GM12872 (cell line): ENCODE measurements around the gene CFAP251.

Source experiments
- TF ChIP-seq, protein P1 (sequence below): IDR thresholded peaks from 3 replicates; pipeline ENCODE4 v1.5.1; 2011; ENCODE audit warnings: low read depth, mild to moderate bottlenecking, low read length, moderate library complexity; ENCODE audit not compliant: insufficient read depth

CFAP251 gene

DNA sequence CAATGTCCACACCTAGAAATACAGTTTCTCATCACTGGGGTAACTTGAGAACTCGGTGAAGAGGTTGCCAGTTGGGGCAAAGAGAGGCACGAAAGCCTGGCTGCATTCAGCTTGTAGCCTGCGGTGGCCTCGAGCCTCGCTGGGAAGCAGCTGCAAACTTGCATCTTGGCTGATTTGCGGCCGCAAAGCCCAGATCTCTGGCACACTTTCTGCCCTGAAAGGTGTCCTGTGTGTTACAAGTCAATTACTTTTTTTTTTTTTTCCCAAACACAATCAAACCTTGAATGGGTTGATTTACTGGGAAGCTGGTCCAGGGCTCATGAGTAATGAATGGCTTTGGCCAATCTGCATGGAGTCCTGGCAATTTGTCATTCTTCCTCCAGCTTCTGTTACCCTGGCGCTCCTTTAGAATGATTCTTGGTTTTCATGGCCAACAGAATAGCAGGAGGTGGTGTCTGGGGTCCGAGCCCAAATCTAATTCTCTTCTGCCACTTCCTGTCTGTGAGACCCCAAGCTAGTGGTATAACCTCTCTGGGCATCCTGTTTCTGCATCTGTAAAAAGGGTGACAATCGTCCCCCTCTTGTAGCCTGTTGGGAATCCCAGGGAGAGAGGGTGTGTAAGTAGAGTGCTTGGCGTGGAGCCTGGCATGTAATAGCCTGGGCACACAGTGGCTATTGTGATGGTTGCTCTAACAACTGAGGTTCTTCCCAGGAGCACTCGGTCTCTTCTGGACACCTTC is 109.9 kb downstream of the CFAP251 start:
- TF ChIP-seq, protein P1, sequence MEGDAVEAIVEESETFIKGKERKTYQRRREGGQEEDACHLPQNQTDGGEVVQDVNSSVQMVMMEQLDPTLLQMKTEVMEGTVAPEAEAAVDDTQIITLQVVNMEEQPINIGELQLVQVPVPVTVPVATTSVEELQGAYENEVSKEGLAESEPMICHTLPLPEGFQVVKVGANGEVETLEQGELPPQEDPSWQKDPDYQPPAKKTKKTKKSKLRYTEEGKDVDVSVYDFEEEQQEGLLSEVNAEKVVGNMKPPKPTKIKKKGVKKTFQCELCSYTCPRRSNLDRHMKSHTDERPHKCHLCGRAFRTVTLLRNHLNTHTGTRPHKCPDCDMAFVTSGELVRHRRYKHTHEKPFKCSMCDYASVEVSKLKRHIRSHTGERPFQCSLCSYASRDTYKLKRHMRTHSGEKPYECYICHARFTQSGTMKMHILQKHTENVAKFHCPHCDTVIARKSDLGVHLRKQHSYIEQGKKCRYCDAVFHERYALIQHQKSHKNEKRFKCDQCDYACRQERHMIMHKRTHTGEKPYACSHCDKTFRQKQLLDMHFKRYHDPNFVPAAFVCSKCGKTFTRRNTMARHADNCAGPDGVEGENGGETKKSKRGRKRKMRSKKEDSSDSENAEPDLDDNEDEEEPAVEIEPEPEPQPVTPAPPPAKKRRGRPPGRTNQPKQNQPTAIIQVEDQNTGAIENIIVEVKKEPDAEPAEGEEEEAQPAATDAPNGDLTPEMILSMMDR: no peak

DNA sequence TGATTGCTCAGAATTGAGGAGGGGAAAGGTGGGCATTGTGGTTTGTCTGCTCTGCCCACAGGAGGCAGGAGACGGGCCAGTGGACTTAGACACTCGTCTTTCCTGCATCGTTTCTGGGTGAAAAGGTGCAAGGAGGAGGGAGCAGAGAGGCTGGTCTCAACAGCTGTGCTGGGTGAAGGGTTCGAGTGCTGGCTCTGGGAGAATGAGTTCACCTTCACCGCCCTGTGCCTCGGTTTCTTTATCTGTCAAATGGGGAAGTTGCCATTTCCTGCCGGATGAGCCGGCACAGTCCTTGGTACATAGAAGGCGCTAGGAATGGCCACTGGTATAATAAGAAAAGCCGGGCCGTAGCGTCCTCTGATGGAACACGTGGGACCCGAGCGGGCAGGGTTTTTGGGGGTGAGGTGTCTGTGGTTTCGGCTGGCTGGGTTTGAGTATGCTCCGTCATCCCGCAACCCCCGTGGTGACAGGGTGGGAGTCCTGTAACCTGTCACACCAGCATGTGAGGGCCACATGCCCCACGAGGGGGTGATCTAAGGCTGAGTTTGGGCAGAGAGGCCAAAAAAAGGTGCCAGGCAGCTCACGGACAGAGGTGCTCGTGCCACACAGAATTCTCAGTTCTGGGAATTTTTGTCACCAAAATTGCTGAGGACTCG is 110.6 kb downstream of the CFAP251 start:
- TF ChIP-seq, protein P1: peak; percentile 59

DNA sequence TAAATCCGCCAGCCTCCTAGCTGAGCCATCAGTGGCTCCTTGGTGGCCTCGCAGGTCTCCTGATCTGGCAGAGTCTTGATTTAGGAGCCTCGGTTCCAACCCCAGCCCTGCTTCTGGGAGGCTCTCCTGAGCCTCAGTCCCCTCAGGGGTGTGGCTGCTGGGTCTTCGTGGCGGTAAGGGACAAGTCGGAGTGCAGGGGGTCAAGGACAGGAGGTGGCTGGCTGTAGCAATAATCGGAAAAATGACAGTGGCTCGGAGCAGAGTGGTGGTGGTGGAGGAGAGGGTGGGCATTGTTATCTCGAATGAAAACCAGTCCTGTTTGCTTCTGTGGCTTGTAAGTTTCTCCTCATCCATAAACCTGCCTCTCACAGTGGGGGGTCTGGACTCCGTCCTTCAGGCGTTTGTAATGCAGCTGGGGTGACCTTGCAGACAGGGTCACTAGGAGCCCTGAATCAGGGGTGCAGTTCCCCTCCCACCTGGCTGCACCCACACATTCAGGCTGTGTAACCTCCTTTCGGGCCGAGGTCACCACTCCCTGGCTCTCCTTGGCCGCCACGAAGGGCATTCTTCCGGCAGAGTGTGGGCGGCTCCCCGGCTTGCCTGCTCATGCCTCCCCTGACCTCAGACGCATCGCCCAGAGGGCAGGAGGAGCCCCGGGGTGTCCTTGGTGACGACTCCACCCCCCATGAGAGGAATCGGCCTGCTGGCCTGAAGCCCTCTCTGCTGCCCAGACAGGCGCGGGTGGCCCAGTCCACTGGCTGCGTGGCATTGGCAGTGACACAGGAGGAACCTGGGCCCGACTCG is 111.4 kb downstream of the CFAP251 start:
- TF ChIP-seq, protein P1: no peak

DNA sequence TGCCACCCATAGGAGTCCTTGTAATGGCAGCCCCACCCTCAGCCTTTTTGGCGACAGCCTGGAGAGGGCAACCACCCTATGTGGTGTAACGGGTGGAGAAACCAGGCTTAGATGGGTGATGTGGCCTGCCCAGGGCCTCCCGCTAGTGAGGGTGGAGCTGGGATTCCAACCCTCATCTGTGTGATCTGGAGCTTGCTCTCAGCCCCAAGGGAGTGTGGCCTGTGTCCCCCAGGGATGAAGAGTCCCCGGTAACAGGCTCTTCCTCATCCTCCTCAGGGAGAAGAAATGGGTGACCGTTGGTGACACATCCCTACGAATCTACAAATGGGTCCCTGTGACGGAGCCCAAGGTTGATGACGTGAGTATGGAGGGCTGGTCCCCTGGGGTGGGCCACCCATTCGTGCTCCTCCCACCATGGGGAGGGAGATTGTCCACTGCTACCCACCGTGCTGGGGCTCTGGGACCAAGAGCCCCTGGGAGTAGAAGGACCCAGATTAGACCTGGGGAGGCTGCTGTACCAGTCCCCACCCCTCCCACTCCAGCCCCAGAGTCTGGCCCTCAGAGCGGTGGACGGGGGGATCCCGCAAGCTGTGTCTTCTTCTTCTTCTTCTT is 112.1 kb downstream of the CFAP251 start:
- TF ChIP-seq, protein P1: no peak

DNA sequence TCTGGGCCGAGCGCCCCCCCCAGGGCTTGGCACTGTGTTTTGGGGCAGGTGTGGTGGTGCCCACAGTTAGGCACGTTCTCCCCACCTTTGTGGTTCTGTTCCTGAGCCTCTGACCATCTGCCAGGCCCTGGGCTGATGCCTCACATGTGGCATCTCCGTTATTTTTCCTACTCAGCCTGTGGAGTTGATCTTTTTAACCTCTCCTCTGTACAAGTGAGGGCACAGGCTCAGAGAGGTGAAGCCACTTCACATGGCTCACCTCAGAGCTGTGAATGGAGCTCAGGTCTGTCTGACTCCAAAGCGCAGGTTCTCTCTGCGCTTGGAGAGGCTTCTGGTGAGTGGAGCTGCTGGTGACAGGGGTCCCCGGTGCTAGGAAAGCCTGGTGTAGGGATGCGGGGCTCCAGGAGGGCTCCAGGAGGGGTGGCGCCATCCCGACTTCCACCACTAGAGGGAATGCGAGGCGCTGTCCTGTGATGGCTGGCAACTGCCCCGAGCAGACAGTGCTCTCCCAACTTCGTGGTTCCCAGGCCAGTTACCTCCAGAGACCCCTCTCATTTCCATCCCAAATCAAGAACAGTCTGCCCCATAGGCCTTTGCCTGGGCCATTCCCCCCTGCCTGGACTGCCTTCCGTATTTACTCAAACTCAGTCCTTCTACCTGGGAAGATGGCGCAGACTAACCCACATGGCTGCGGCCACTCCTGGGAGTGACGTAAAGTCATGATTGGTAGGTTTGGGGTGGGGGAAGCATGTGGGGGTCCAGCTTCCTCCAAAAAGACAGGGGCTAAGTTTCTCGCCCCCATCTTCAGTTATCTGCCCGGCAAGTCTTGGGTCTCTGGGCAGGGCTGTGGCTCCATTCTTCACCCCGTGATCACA is 113.2 kb downstream of the CFAP251 start:
- TF ChIP-seq, protein P1: peak; percentile 89

DNA sequence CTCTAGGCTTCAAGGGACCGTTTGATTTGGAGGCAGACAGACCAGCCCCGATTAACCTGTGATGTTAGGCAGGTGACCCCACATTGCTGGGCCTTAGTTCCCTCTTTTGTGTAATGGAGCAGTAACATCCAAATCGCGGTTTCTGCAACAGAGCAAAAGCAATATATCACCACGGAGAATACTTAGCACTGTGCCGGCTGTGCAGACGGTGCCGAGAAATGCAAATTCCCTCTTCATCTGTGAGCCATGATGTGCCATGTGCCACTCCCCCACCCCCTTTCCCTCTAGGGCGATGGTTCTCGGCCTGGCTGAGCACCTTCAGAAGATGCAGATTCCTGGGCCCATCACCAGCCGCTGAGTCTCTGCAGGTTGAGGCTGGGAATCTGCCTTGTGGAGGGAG is 114.2 kb downstream of the CFAP251 start:
- TF ChIP-seq, protein P1: no peak
